Keratinocyte (primary cell): ENCODE data around the gene AGMAT. TPM values are rescaled to one million over a fixed set of nuclear protein-coding genes. Genes with fewer than 3 reads are reported as not detected.

Experiments
- DNase-seq: peaks from one replicate; pipeline ENCODE4 v3.0.0-alpha.2; 2011; ENCODE audit warnings: low read depth, missing footprints, low spot score
- FAIRE-seq: peaks from 2 replicates; lab custom pipeline; 2011; peaks lifted over from hg19 to GRCh38; lab: Jason Lieb, UNC
- H2AFZ ChIP-seq: 2 replicates; pipeline ENCODE4 v1.6.0; 2012; ENCODE audit warnings: low read length, control low read depth, inconsistent platforms; ENCODE audit not compliant: control insufficient read depth
- H3K27ac ChIP-seq: 2 replicates; pipeline ENCODE4 v1.5.1; 2011; ENCODE audit warnings: low read length; ENCODE audit not compliant: control insufficient read depth, insufficient read depth
- H3K27me3 ChIP-seq: 3 replicates; pipeline ENCODE4 v1.6.0; 2011; ENCODE audit warnings: low read length; ENCODE audit not compliant: control insufficient read depth, insufficient read depth; ENCODE audit errors: extremely low read depth
- H3K36me3 ChIP-seq, 2 experiments: 2 replicates in 1 of 2; 3 replicates in 1 of 2; pipeline ENCODE4 v1.5.1; 2011; ENCODE audit warnings: low read length in 2 of 2, mild to moderate bottlenecking in 1 of 2; ENCODE audit not compliant: control insufficient read depth in 2 of 2, insufficient read depth in 2 of 2; ENCODE audit errors: extremely low read depth in 1 of 2
- H3K4me1 ChIP-seq: 3 replicates; pipeline ENCODE4 v1.5.1; 2011; ENCODE audit warnings: low read length; ENCODE audit not compliant: control insufficient read depth, insufficient read depth; ENCODE audit errors: extremely low read depth
- H3K4me2 ChIP-seq: 3 replicates; pipeline ENCODE4 v1.6.0; 2011; ENCODE audit warnings: low read depth, low read length; ENCODE audit not compliant: control insufficient read depth, insufficient read depth; ENCODE audit errors: extremely low read depth
- H3K4me3 ChIP-seq, 3 experiments: fragments of 200-600 bp in 1 of 3; sonication (generic) in 1 of 3; 2 replicates in 2 of 3; 3 replicates in 1 of 3; pipeline ENCODE4 v1.5.1; 2011 to 2016; ENCODE audit warnings: low read length in 3 of 3, mild to moderate bottlenecking in 3 of 3, control low read depth in 2 of 3, inconsistent platforms in 1 of 3, low read depth in 1 of 3, mixed read lengths in 1 of 3, mixed run types in 1 of 3, moderate library complexity in 1 of 3; ENCODE audit not compliant: control insufficient read depth in 2 of 3, insufficient read depth in 2 of 3; ENCODE audit errors: extremely low read depth in 1 of 3
- H3K79me2 ChIP-seq: 2 replicates; pipeline ENCODE4 v1.6.0; 2012; ENCODE audit warnings: low read length; ENCODE audit not compliant: control insufficient read depth, insufficient read depth
- H3K9ac ChIP-seq: 3 replicates; pipeline ENCODE4 v1.6.0; 2011; ENCODE audit warnings: low read length; ENCODE audit not compliant: control insufficient read depth, insufficient read depth; ENCODE audit errors: extremely low read depth
- H3K9me1 ChIP-seq: 3 replicates; pipeline ENCODE4 v1.6.0; 2011; ENCODE audit warnings: low read length; ENCODE audit not compliant: control insufficient read depth, insufficient read depth; ENCODE audit errors: extremely low read depth
- H3K9me3 ChIP-seq: 2 replicates; pipeline ENCODE4 v1.5.1; 2012; ENCODE audit warnings: low read depth, low read length; ENCODE audit not compliant: control insufficient read depth
- H4K20me1 ChIP-seq: 3 replicates; pipeline ENCODE4 v1.6.0; 2011; ENCODE audit warnings: low read length; ENCODE audit not compliant: control insufficient read depth, insufficient read depth; ENCODE audit errors: extremely low read depth
- CTCF ChIP-seq, 3 experiments: IDR thresholded peaks in 1 of 3; conservative IDR thresholded peaks in 1 of 3; optimal IDR thresholded peaks in 1 of 3; 2 replicates in 2 of 3; 3 replicates in 1 of 3; pipeline versions ENCODE3 to v1.5.1; 2011; ENCODE audit warnings: low read length in 3 of 3, mild to moderate bottlenecking in 3 of 3, moderate library complexity in 2 of 3, control low read depth in 1 of 3, inconsistent platforms in 1 of 3; ENCODE audit not compliant: insufficient read depth in 2 of 3; ENCODE audit errors: extremely low read depth in 1 of 3
- EZH2 ChIP-seq: IDR thresholded peaks from one replicate; pipeline ENCODE4 v1.6.1; 2012; ENCODE audit warnings: inconsistent platforms, mild to moderate bottlenecking, low read length, moderate library complexity
- dilution Hi-C: fragments of 300-500 bp; cut with MboI; formaldehyde crosslinking; loops from one replicate; pipeline ENCODE4 v1.7.0; 2020; ENCODE audit warnings: low sequenced_read_pairs; ENCODE audit not compliant: extremely low pct_ligation_motif_present
- polyA plus RNA-seq, 5 experiments: library from polyadenylated mRNA; depleted of rRNA in 3 of 5; stranded (reverse) in 3 of 5; stranded (forward) in 1 of 5; unstranded in 1 of 5; fragments of >200 nt; gene quantifications; 1 replicate in 1 of 5; 2 replicates in 3 of 5; 3 replicates in 1 of 5; pipeline versions ENCODE4 v1.2.1 to v1.2.3, GENCODE V29; 2011 to 2012; ENCODE audit warnings: missing spikeins in 2 of 5, low read depth in 1 of 5, low replicate concordance in 1 of 5

Gene AGMAT
- polyA plus RNA-seq, 1 donor (not counting 4 experiments of a cell fraction or from before 2014, with no cell fraction given): 0.21 TPM

GRCh38 chr1:15559189-15559810 lies 25.6 kb downstream of the AGMAT start:
- Histone ChIP-seq H3K36me3 (peaks cover 11 to 14% of the 10 kb centered on the region in 2 experiments), H3K4me1 (peaks cover 6% of the 10 kb centered on the region), H3K27ac (no peak overlapping the region), H4K20me1 (no peaks in the 10 kb centered on the region), H3K27me3 (no peaks in the 10 kb centered on the region), H3K9ac (no peak overlapping the region), H3K4me2 (peak overlapping the region; percentile 22), H3K79me2 (no peaks in the 10 kb centered on the region), H3K4me3 (no peak overlapping the region), H2AFZ (no peak overlapping the region), H3K9me3 (no peaks in the 10 kb centered on the region), H3K9me1 (no peaks in the 10 kb centered on the region)
- dilution Hi-C loops: no loop called here
- DNase-seq (no peak), FAIRE-seq (no peak)
- no peak for TF ChIP-seq CTCF (optimal IDR thresholded peaks at IDR 0.05 in 1 of 3, IDR thresholded peaks at IDR 0.05 in 1 of 3, conservative IDR thresholded peaks at IDR 0.05 in 1 of 3; ENCODE audit: extremely low read depth in 1 of 3, insufficient read depth in 2 of 3, low read length in 3 of 3)
- TF ChIP-seq EZH2: no peak

DNA sequence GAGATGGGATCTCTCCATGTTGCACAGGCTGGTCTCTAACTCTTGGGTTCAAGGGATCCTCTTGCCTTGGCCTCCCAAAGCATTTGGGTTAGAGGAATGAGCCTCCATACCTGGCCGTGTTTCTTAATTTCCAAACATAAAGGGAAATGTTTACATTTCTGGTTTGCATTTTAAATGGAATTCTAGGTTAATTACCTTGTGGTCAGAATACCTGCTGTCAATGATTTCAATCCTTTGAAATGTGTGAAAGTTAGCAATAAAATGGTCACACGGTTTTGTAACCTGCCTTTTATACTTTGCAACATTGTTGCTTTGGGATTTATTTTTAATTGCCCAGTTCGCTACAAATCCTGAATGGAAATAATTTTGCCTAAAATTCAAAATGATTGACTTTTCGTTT lies 26.3 kb downstream of the AGMAT start:
- no peak for FAIRE-seq

More for the DNA sequence above, 26.3 kb downstream of the AGMAT start:
- no peak overlapping the region for H3K27ac ChIP-seq
- H3K9me1 ChIP-seq: no peaks in the 10 kb centered on the region
- H3K36me3 ChIP-seq: peaks cover 11% of the 10 kb centered on the region in 2 experiments
- TF ChIP-seq EZH2 (no peak), CTCF (optimal IDR thresholded peaks at IDR 0.05 in 1 of 3, IDR thresholded peaks at IDR 0.05 in 1 of 3, conservative IDR thresholded peaks at IDR 0.05 in 1 of 3; ENCODE audit: extremely low read depth in 1 of 3, insufficient read depth in 2 of 3, low read length in 3 of 3) (no peak)
- peaks cover 6% of the 10 kb centered on the region for H3K4me1 ChIP-seq
- H3K79me2 ChIP-seq: no peaks in the 10 kb centered on the region
- no peak overlapping the region for H3K4me2 ChIP-seq
- no peaks in the 10 kb centered on the region for H3K9me3 ChIP-seq
- H3K27me3 ChIP-seq: no peaks in the 10 kb centered on the region
- no peak overlapping the region for H2AFZ ChIP-seq
- dilution Hi-C loops: no loop called here
- no peak overlapping the region for H3K9ac ChIP-seq
- no peaks in the 10 kb centered on the region for H4K20me1 ChIP-seq
- no peak overlapping the region for H3K4me3 ChIP-seq
- no peak for DNase-seq
